ENCODE results near the gene SLC9A8. TPM values are rescaled to one million over a fixed set of nuclear protein-coding genes. Genes with fewer than 3 reads are reported as not detected.

SLC9A8 gene, protein sequence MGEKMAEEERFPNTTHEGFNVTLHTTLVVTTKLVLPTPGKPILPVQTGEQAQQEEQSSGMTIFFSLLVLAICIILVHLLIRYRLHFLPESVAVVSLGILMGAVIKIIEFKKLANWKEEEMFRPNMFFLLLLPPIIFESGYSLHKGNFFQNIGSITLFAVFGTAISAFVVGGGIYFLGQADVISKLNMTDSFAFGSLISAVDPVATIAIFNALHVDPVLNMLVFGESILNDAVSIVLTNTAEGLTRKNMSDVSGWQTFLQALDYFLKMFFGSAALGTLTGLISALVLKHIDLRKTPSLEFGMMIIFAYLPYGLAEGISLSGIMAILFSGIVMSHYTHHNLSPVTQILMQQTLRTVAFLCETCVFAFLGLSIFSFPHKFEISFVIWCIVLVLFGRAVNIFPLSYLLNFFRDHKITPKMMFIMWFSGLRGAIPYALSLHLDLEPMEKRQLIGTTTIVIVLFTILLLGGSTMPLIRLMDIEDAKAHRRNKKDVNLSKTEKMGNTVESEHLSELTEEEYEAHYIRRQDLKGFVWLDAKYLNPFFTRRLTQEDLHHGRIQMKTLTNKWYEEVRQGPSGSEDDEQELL
- total RNA-seq, result 7.4 and 8.4 TPM in 2 replicates

DNA sequence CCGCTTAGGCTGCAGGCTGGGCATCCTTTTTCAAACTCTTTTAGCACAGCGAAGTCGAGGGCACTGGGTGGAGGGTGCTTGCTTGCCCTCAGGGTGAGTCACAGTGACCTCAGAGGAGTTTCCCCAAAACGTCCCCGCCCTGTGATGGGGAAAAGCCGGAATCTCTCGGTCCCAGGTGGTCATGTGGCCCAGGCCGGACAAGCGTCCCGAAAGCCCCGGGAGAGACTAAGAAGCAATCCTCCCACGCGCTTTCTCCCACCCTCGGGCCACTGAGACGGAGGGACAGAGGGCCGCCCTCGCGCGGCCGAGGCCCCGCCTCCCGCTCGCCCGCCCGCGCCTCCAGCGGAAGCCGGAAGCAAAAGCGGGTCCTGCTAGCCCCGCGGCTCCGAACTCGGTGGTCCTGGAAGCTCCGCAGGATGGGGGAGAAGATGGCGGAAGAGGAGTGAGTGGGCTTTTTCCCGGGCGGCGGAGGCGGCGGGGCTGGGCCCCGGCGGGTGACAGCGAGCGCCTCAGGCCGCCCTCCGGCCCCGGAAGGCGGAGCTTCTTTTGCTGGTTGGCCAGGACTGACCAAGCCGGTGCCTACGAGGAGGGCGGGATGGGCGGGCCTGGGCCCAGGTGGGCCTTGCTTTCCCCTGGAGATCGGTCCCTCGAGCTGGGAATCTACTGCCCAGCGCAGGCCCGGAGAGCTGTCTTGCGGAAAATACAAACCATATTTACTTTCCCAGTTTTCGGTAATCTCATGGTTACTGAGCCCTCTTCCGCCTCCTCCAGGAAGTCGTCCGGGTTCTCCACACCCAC lies at the start of gene SLC9A8:
SLC9A8 (plus strand) TSS at position 322 of the 798 bp plus-strand sequence; CDS start at position 417, 95 bp downstream.

DNA sequence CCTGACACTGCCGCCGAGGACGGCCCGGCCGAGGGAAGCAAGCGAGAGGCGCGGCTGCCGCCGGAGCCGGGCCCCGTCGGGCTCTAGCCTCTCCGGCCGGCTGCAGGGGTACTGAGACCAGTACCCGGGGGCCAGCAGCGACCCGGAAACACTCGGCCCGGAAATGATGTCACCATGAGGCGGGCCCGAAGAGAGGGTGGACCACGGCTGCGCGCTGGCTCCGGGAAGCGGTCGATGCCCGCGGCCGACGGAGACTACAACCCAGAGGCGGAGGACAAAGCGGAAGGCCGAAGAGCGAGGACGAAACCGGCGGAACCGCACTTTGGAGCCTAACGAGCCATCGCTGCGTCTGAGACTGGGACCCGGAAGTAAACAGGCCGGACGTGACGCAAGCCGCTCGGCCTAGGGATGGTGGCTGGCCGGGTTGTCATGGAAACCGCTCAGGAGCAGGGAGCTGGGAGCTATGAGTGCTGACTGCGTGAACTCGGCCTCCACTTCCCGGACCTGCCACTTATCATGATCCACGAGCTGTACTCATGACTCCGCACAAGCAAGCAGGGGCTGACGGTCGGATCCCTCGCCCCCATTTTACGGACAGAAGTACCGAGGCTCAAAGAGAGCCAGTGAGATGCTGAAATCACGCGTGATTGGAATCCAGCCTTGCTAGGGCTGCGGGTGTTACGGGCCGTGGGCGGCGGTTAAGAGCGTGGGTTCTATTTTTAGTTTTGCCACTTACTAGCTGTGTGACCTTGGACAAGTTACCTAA lies 102.9 kb downstream of the SLC9A8 start, which contains the start of gene SPATA2:
SPATA2 (minus strand) TSS at position 150 of the 766 bp plus-strand sequence. CDS start 7,039 bp downstream, outside the sequence.

DNA sequence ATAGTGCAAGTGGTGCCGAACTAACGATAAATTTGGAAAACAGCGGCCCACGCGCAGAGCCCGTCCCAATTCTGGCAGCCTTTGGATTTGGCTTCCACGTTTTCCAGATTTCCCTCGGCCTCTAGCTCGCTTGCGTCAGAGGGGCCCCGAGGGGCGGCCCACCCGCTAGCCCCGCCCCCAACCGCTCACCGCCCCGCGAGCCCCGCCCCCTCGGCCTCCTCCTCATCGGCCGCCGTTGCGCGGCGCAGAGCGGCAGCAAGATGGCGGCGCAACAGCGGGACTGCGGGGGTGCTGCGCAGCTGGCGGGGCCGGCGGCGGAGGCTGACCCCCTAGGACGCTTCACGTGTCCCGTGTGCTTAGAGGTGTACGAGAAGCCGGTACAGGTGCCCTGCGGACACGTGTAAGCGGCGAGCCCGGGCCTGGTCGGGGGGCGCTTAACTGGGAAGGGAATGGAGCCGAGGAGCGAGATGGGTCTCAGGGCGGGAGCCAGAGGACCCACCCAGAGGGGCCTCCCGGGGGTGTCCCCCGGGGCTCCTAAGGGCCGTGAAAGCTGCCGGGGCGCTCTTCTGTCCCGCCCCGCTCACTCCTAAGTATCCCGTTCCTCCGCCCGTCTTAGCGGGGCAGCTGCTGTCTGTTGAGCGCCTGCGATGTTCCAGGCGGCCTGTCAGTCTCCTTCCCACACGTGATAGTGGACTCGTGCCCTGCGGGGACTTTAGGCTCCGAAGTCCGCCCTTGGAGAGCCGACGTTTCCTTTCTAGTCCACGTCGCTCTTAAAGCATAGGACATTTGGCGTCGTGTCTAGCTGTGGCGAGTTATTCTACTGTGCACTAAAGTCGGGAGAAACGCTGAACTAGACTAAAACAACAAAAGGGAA lies 123.8 kb downstream of the SLC9A8 start, which contains the start of gene RNF114:
RNF114 (plus strand) TSS at position 245 of the 874 bp plus-strand sequence; CDS start at position 261, 16 bp downstream.

Other genes with a start within 250 kb of the SLC9A8 start
- gene PTGIS, start 244.7 kb upstream of the SLC9A8 start, total RNA-seq, result 210 and 605 TPM in 2 replicates
- gene B4GALT5, start 99.0 kb upstream of the SLC9A8 start, total RNA-seq, result 22.5 and 35.0 TPM in 2 replicates
- 0.83 and 0.85 TPM in 2 replicates for gene SPATA2, start 102.7 kb downstream of the SLC9A8 start, total RNA-seq
- gene RNF114, start 123.6 kb downstream of the SLC9A8 start, total RNA-seq, result 44.5 and 49.0 TPM in 2 replicates
- 0.43 and 0.92 TPM in 2 replicates for gene SNAI1, start 170.2 kb downstream of the SLC9A8 start, total RNA-seq